Activated T-cell treated with anti-CD3 and anti-CD28 coated beads for 48 hours (primary cell): ENCODE data around the gene VMP1.
"Not testable (repeated sequence)": the region's sequence is repeated elsewhere in the genome, so short reads cannot be mapped to it uniquely, and the experiment has no call there.

Source experiments
- DNase-seq: peaks from one replicate; pipeline ENCODE4 v3.0.0-alpha.2; 2020; ENCODE audit warnings: low read depth

VMP1 gene

GRCh38 chr17:59870482-59870881 is 163.0 kb downstream of the VMP1 start:
- no peak for DNase-seq

GRCh38 chr17:59872351-59872750 is 164.9 kb downstream of the VMP1 start:
- DNase-seq = no peak

- not testable (repeated sequence) for DNase-seq
Observed at GRCh38 chr17:59873414-59873813, 166.0 kb downstream of the VMP1 start.

- no peak for DNase-seq
Observed at GRCh38 chr17:59874376-59874775, 166.9 kb downstream of the VMP1 start.

GRCh38 chr17:59876107-59876506 is 168.7 kb downstream of the VMP1 start:
- no peak for DNase-seq

GRCh38 chr17:59877965-59878364 is 170.5 kb downstream of the VMP1 start:
- no peak for DNase-seq

GRCh38 chr17:59878624-59879023 is 171.2 kb downstream of the VMP1 start:
- no peak for DNase-seq

GRCh38 chr17:59884861-59885260 is 177.4 kb downstream of the VMP1 start:
- DNase-seq = no peak

GRCh38 chr17:59888145-59888750 is 180.8 kb downstream of the VMP1 start:
- no peak for DNase-seq

- DNase-seq = no peak
Observed at GRCh38 chr17:59890720-59891119, 183.3 kb downstream of the VMP1 start.
